ENCODE results near the gene C16orf92.

The C16orf92 gene

DNA sequence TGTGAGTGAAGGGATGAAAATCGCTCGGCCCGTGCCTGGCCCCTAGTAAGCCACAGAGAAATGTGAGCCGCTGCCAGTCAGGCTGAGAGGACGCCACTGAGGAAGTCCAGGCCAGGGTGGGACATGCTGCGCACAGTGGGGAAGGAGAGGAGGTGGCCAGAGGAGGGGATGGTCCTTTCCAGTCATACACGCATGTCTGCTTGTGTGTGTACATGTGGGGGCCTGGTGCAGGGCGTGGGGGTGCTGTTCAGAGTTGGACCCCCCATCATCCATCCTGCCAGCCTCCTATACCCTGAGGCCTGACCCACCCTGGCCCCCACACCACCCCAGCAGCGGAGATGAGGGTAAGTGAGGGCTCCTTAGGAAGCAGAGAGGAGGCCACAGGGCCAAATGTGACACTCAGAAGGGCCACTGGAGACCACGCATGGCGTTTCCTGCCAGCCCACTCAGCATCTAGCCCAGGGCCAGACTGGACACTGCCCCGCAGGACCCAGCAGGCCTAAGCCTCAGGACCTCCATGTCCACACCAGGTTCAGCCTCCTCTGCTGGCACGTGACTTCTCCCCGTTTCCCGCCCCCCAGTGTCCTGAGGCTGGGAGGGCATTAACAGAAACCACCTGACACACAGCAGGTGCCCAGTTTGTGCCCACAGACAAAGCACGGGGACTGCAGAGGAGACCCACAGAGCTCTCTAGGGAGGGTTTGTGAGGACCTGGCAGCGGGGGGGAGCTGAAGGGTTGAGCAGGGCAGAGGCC, 19.2 kb upstream of the C16orf92 start:
- Histone ChIP-seq H3K27ac (ENCODE audit: low read depth, low read length) (no peak overlapping the region), H3K27me3 (ENCODE audit: control insufficient read depth, insufficient read depth, low read length) (no peaks in the 10 kb centered on the region)

DNA sequence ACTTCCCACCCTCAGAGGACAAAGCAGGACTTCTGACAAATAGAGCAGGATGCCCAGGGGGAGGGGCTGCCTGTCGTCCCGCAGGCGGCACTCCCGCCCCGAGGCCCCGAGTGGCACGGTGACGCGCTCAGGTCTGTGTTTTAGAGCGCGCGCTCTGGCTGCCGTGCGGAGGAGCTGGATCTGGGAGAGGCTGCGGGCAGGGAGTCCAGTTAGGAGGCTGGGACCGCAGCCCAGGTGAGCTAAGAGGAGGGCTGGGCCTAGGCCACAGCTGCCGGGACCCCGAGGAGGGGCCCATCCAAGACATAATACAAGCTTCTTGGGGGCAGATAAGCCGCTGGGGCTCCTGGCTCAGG, 18.6 kb upstream of the C16orf92 start:
- peaks cover 7% of the 10 kb centered on the region for H3K36me3 ChIP-seq (ENCODE audit: control insufficient read depth, insufficient read depth, low read length)
- peaks cover 4% of the 10 kb centered on the region for H3K27me3 ChIP-seq (ENCODE audit: control insufficient read depth, insufficient read depth, low read length)
- H3K27ac ChIP-seq (ENCODE audit: low read depth, low read length), result no peak overlapping the region
- H3K4me3 ChIP-seq (ENCODE audit: low read length), result no peak overlapping the region
- H3K4me1 ChIP-seq (ENCODE audit: control insufficient read depth, insufficient read depth, low read length), result no peaks in the 10 kb centered on the region
- no peak overlapping the region for H3K9ac ChIP-seq (ENCODE audit: low read length)

More for the DNA sequence above, 19.2 kb upstream of the C16orf92 start:
- Histone ChIP-seq H3K4me1 (ENCODE audit: control insufficient read depth, insufficient read depth, low read length) (no peaks in the 10 kb centered on the region), H3K4me3 (ENCODE audit: low read length) (no peak overlapping the region), H3K36me3 (ENCODE audit: control insufficient read depth, insufficient read depth, low read length) (peaks cover 7% of the 10 kb centered on the region), H3K9ac (ENCODE audit: low read length) (no peak overlapping the region)

GRCh38 chr16:30004811-30005242, 18.2 kb upstream of the C16orf92 start:
- no peak overlapping the region for H3K27ac ChIP-seq (ENCODE audit: low read depth, low read length)
- H3K36me3 ChIP-seq (ENCODE audit: control insufficient read depth, insufficient read depth, low read length), result peaks cover 6% of the 10 kb centered on the region
- H3K4me3 ChIP-seq (ENCODE audit: low read length), result no peak overlapping the region
- peaks cover 5% of the 10 kb centered on the region for H3K27me3 ChIP-seq (ENCODE audit: control insufficient read depth, insufficient read depth, low read length)
- H3K9ac ChIP-seq (ENCODE audit: low read length), result no peak overlapping the region
- no peaks in the 10 kb centered on the region for H3K4me1 ChIP-seq (ENCODE audit: control insufficient read depth, insufficient read depth, low read length)

DNA sequence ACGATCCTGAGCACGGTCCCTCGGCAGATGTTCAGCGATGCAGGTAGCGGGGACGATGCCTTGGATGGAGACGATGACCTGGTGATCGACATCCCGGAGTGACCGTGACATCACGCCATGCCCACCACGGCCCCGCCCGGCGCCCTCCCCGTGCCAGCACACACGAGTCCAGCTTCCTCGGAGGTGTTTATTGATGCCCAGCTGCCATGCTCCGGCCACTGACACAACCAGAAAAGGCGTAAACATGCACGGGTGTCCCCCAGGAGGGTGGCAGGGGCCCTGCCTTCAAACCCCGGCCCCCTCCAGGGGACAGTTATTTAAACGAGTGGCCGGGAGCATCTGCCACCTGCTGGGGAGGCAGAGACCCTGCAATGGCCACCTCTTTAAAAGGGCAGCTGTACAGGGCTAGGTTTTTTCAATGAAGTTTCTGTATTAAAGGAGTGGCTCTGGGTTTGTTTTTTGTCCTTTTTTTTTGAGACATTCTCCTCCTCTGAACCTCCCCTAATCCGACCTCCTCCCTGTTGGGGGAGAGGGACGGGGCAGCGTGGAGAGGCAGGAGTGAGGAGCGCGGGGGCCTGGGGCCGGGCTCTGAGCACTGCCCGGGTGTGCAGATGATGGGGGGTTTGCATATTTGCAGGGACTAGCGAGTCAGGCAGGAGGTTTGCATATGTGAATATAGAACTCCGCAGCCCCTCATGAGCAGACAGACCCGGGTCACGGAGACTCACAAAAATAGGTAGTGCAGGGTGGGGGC, 17.5 kb upstream of the C16orf92 start:
- H3K27me3 ChIP-seq (ENCODE audit: control insufficient read depth, insufficient read depth, low read length), result peaks cover 10% of the 10 kb centered on the region
- H3K27ac ChIP-seq (ENCODE audit: low read depth, low read length), result no peak overlapping the region
- H3K36me3 ChIP-seq (ENCODE audit: control insufficient read depth, insufficient read depth, low read length), result peaks cover 5% of the 10 kb centered on the region
- no peaks in the 10 kb centered on the region for H3K4me1 ChIP-seq (ENCODE audit: control insufficient read depth, insufficient read depth, low read length)
- H3K4me3 ChIP-seq (ENCODE audit: low read length), result peak overlapping the region; percentile 27
- no peak overlapping the region for H3K9ac ChIP-seq (ENCODE audit: low read length)

DNA sequence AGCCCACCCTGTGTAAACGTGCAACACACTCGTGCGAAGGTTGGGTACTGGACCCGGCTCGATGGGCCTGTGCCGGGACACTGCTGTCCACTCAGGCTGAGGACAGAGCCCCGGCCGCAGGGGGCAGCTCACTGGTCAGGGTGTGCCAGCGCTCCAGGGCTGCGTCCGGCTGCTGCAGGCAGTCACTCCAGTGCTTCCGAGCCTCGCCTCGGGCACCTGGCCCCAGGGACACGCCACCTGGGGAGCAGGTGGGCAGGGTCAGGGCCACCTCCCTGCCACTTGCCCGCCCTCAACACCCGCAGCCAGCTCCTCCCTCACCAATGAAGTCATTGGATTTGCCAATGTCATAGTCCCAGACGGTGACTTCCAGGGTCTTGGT, 16.9 kb upstream of the C16orf92 start:
- Histone ChIP-seq H3K36me3 (ENCODE audit: control insufficient read depth, insufficient read depth, low read length) (peaks cover 5% of the 10 kb centered on the region), H3K4me3 (ENCODE audit: low read length) (no peak overlapping the region), H3K4me1 (ENCODE audit: control insufficient read depth, insufficient read depth, low read length) (no peaks in the 10 kb centered on the region), H3K27me3 (ENCODE audit: control insufficient read depth, insufficient read depth, low read length) (peaks cover 12% of the 10 kb centered on the region), H3K9ac (ENCODE audit: low read length) (no peak overlapping the region), H3K27ac (ENCODE audit: low read depth, low read length) (no peak overlapping the region)

DNA sequence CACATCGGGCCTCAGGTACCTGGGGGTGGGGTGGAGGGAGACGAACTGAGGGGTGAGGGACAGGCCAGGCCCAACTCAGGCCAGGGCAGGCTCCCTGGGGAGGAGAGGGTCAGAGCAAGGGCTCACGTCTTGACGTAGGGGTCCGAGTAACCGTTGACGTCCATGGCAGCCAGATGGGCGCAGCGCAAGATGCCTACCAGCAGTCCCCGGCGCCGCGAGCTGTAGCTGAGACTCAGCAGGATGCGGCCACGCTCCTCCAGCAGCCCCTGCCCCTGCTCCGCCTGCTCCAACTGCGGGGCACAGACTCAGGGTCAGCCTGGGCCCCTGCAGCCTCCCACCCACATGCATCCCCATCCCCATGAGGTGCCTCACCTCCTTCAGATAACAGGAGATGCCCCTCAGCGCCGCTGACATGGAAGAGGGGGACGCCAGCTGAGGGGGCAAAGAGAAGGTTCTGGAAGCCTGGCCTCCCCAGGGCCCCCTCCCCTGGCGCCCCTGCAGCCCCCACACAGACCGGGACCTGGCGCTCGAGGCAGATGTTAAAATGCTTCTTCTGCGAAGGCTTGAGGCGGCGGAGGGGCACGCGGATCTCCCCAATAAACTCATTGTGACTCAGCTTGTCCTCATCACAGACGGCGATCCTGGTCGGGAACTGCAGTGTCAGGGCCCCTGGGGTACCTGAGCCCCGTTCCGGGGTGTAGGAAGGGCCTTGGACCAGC, 16.2 kb upstream of the C16orf92 start:
- Histone ChIP-seq H3K4me3 (ENCODE audit: low read length) (no peak overlapping the region), H3K27me3 (ENCODE audit: control insufficient read depth, insufficient read depth, low read length) (peaks cover 15% of the 10 kb centered on the region), H3K9ac (ENCODE audit: low read length) (no peak overlapping the region), H3K4me1 (ENCODE audit: control insufficient read depth, insufficient read depth, low read length) (no peaks in the 10 kb centered on the region), H3K27ac (ENCODE audit: low read depth, low read length) (no peak overlapping the region), H3K36me3 (ENCODE audit: control insufficient read depth, insufficient read depth, low read length) (peaks cover 4% of the 10 kb centered on the region)

DNA sequence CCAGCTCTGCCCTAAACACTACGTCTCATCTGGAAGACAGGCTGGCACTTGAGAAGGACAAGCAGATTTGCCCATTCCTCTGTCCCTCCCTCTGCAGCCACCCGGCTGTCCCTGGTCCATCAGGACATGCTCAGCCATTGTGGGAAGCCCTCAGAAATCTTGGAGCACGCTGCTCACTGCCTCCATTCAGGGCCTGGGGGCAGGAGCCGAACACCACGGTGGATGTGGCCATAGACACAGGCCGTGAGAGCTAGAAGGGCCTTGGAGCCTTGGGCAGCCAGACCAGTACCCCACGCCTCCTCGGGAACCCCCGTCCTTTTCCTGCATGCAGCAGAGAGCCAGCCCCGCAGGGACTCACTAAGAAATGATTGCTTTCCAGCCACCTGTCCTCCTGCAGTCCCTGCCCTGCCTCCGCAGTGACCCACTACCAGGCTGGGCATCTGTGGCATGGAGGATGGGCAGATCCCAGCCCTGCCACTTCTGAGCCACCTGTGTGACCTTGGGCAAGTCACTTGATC, 15.6 kb upstream of the C16orf92 start:
- H3K27ac ChIP-seq (ENCODE audit: low read depth, low read length), result no peak overlapping the region
- H3K4me3 ChIP-seq (ENCODE audit: low read length), result no peak overlapping the region
- H3K4me1 ChIP-seq (ENCODE audit: control insufficient read depth, insufficient read depth, low read length), result no peaks in the 10 kb centered on the region
- H3K27me3 ChIP-seq (ENCODE audit: control insufficient read depth, insufficient read depth, low read length), result peaks cover 19% of the 10 kb centered on the region
- H3K36me3 ChIP-seq (ENCODE audit: control insufficient read depth, insufficient read depth, low read length), result no peaks in the 10 kb centered on the region
- no peak overlapping the region for H3K9ac ChIP-seq (ENCODE audit: low read length)

DNA sequence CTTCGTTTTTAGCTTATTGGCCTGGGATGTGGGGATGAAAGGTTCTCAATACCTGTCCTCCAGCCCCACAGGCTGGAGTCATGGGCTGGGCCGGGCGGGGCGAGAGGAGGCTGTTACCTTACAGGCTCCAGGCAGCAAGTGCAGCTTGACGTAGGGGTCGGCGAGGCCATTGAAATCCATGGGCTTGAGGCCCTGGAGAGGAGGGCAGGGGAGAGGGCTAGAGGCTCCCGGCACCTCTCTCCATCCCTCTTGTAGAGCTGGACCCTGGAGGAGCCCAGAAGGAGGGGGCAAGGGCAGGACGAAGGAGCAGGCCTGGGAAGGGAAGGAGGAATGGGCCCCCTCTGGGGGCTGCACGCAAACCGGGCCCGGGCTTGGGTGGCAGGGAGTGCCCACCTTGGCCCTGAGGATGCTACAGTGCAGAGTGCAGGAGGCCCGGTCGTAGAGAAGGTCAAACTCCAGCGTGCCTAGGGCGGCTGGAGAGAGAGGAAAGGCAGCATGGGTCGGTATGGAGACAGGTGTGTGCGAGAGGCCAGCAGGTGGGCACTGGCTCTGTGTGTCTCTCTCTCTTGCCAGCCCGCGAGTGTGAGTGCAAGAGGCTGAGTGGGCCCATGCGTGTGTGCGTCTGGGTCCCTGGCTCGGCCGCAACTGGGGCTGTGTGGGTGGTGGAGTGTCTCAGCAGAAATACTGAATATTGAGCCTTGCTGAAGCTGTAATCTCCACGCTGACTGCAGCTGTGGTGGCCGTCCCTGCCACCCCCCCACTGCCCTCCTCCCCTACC, 13.7 kb upstream of the C16orf92 start:
- Histone ChIP-seq H3K9ac (ENCODE audit: low read length) (no peak overlapping the region), H3K4me1 (ENCODE audit: control insufficient read depth, insufficient read depth, low read length) (no peaks in the 10 kb centered on the region), H3K27ac (ENCODE audit: low read depth, low read length) (no peak overlapping the region), H3K4me3 (ENCODE audit: low read length) (no peak overlapping the region), H3K27me3 (ENCODE audit: control insufficient read depth, insufficient read depth, low read length) (peaks cover 19% of the 10 kb centered on the region), H3K36me3 (ENCODE audit: control insufficient read depth, insufficient read depth, low read length) (no peaks in the 10 kb centered on the region)

DNA sequence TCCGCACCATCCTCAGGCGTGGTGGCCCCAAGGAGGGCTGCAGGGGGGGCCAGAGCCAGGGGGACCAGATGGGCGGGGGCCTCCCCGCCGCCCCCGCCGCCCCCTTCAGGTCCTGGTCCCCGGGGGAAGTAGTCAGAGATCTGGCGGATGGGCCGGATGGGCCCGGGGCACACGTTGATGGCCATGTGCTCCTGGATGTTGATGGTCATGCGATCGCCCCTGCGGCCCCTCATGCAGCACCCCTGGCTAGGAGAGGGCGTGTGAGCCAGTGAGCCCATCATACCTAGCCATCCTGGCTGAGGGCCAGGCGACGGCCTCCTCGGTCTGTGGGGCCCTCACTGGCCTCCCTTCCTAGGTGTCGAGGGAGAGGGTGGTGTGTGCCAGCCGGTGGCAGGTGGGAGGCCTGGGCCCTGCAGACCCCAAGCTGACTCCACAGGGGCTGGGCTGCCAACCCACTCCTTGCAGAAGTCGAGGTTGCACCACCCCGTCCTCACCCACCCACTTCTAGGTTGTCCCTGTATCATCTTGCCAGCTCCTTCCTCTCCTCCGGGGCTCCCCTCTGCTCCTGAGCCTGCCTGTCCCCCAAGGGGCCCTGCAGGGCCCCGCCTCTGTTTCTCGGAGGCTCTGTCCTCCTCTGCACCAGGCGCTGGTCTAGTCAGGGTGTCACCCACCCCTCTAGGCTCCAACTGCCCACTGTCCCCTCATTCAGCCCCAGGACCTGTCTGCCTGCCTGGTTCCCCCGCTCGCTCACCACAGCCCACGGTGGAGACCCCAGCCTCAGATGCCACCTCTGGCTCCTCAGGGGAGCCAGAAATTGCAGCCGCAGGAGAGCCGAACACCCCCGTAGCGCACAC, 12.8 kb upstream of the C16orf92 start:
- Histone ChIP-seq H3K4me3 (ENCODE audit: low read length) (peak overlapping the region; percentile 38), H3K9ac (ENCODE audit: low read length) (no peak overlapping the region), H3K36me3 (ENCODE audit: control insufficient read depth, insufficient read depth, low read length) (no peaks in the 10 kb centered on the region), H3K27ac (ENCODE audit: low read depth, low read length) (no peak overlapping the region), H3K27me3 (ENCODE audit: control insufficient read depth, insufficient read depth, low read length) (peaks cover 19% of the 10 kb centered on the region), H3K4me1 (ENCODE audit: control insufficient read depth, insufficient read depth, low read length) (no peaks in the 10 kb centered on the region)

DNA sequence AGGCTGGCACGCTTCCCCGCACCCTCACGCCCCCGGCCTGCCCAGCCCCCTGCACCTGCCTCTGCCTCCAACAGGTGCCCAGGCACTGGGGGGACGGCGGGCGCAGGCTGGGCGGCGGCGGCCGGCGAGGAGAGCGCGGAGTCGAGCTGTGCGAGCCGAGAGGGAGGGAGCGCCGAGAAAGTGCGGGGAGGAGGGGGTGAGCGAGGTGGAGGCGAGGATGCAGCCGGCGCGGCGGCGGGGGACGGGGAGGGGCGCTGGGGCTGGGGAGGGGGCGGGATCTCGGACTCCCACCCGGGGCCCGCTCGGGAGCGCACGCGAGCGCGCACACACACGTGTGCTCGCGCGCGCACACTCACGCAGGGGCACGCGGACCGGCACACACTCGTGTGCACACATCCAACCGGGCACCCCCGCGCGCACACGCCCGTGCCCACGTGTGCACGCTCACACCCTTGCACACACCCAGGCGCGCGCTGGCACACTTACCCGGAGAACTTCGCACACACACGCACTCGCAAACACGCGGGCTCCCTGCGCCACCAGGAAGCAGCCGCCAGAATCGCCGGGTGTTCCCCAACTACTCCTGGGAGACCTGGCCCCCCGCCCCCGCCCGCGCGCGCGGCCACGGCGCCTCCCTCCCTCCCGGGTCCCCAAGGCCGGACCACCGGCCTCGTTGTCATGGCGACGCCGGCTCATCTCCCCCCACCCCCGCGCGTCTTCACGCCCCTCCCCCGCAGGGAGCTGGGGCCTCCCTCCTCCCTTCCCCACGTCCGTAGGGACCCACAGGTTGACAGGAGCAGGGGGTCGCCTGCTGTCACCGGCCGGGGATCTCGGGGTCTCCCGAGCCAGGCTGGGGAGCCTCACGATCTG, 11.9 kb upstream of the C16orf92 start, which contains the start of gene DOC2A:
TSS of gene DOC2A (minus strand) at position 184 of the 870 bp plus-strand sequence. CDS start 805 bp downstream, outside the sequence.
- Histone ChIP-seq H3K27me3 (ENCODE audit: control insufficient read depth, insufficient read depth, low read length) (peaks cover 19% of the 10 kb centered on the region), H3K36me3 (ENCODE audit: control insufficient read depth, insufficient read depth, low read length) (no peaks in the 10 kb centered on the region), H3K27ac (ENCODE audit: low read depth, low read length) (no peak within 1 kb of the TSS), H3K4me3 (ENCODE audit: low read length) (peak within 1 kb of the TSS; percentile 41), H3K9ac (ENCODE audit: low read length) (no peak within 1 kb of the TSS), H3K4me1 (ENCODE audit: control insufficient read depth, insufficient read depth, low read length) (no peaks in the 10 kb centered on the region)

All from rectal smooth muscle tissue (tissue), 1 donor.